Body of pancreas (tissue), 4 donors: ENCODE results near the gene OR6C68. TPM values are rescaled to one million over a fixed set of nuclear protein-coding genes. Genes with fewer than 3 reads are reported as not detected.

Experiments used
- ATAC-seq: fragments of 150-250 bp; one replicate; pipeline ENCODE4 v1.9.1; 2016
- DNase-seq, 4 donors: peaks; one replicate each; pipeline ENCODE4 v3.0.0-alpha.2; 2019
- H3K27ac ChIP-seq, 4 donors: fragments of 200-600 bp; sonication (generic); 1 replicate in 3 of 4; 2 replicates in 1 of 4; pipeline versions ENCODE4 v1.5.1 to v1.6.1; 2016 to 2019; ENCODE audit warnings: mild to moderate bottlenecking in 1 of 4, mixed read lengths in 1 of 4, moderate library complexity in 1 of 4
- H3K27me3 ChIP-seq, 2 donors: fragments of 200-600 bp; sonication (generic); one replicate each; pipeline ENCODE4 v1.6.0; 2016; ENCODE audit warnings: mild to moderate bottlenecking in 1 of 2
- H3K36me3 ChIP-seq, 2 donors: fragments of 200-600 bp; sonication (generic); replicated peaks in 1 of 2; 2 replicates each; pipeline ENCODE4 v1.5.1; 2016; ENCODE audit warnings: low read depth in 2 of 2; ENCODE audit not compliant: insufficient read depth in 1 of 2
- H3K4me1 ChIP-seq: fragments of 200-600 bp; sonication (generic); one replicate; pipeline ENCODE4 v1.6.0; 2016
- H3K4me3 ChIP-seq, 2 donors: fragments of 200-600 bp; sonication (generic); 1 replicate in 1 of 2; 2 replicates in 1 of 2; pipeline ENCODE4 v1.5.1; 2016 to 2019
- H3K9me3 ChIP-seq, 3 donors: fragments of 200-600 bp; sonication (generic); 1 replicate in 2 of 3; 2 replicates in 1 of 3; pipeline ENCODE4 v1.5.1; 2016
- POLR2A ChIP-seq, 3 donors: fragments of 450-650 bp; IDR thresholded peaks; one replicate each; pipeline ENCODE4 v1.6.1; 2016; ENCODE audit warnings: antibody characterized with exemption in 3 of 3, mild to moderate bottlenecking in 2 of 3
- intact Hi-C: fragments of 100-400 bp; cut with DNase I; formaldehyde crosslinking; loops from one replicate; pipeline ENCODE4 v1.15.1; 2023
- total RNA-seq, 2 donors: library from RNA; depleted of rRNA; stranded (reverse); fragments of >200 nt; gene quantifications; one replicate each; pipeline ENCODE4 v1.1.0, GENCODE V29; 2016
- TF ChIP-seq, protein P1 (sequence below), 7 experiments: fragments of 450-650 bp in 4 of 7; fragments of 200-600 bp in 3 of 7; sonication (generic) in 3 of 7; IDR thresholded peaks; one replicate each; pipeline ENCODE4 v1.5.1; 2016 to 2019; ENCODE audit warnings: antibody characterized with exemption in 7 of 7

Gene OR6C68
- total RNA-seq, 2 donors from 2014 or later = not detected

DNA sequence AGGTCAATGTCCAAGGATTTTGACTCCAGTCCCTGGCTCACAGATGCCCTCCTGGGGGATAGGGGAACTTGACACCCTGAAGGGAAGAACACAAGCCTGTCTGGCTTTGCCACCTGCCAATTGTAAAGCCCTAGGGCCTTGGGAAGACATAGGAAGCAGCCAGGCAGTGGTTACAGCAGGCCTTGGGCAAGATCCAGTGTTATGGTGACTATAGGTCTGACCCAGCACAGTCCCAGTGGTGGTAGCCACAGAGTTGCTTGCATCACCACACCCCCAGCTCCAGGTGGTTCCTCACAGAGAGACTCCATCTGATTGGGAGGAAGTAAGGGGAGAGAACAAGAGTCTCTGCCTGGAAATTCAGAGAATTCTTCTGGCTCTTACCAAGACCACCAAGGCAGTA, 24.2 kb downstream of the OR6C68 start:
- Histone ChIP-seq H3K4me3 (no peak overlapping the region), H3K36me3 (no peaks in the 10 kb centered on the region), H3K27me3 (no peaks in the 10 kb centered on the region), H3K4me1 (no peaks in the 10 kb centered on the region), H3K9me3 (no peaks in the 10 kb centered on the region), H3K27ac (no peak overlapping the region)
- ATAC-seq = no peak
- DNase-seq = no peak
- intact Hi-C loops = no loop called here
- no peak for TF ChIP-seq POLR2A (IDR thresholded peaks at IDR 0.05)
- TF ChIP-seq, protein P1, sequence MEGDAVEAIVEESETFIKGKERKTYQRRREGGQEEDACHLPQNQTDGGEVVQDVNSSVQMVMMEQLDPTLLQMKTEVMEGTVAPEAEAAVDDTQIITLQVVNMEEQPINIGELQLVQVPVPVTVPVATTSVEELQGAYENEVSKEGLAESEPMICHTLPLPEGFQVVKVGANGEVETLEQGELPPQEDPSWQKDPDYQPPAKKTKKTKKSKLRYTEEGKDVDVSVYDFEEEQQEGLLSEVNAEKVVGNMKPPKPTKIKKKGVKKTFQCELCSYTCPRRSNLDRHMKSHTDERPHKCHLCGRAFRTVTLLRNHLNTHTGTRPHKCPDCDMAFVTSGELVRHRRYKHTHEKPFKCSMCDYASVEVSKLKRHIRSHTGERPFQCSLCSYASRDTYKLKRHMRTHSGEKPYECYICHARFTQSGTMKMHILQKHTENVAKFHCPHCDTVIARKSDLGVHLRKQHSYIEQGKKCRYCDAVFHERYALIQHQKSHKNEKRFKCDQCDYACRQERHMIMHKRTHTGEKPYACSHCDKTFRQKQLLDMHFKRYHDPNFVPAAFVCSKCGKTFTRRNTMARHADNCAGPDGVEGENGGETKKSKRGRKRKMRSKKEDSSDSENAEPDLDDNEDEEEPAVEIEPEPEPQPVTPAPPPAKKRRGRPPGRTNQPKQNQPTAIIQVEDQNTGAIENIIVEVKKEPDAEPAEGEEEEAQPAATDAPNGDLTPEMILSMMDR (IDR thresholded peaks at IDR 0.05) = no peak

Other genes starting within 250 kb of the OR6C68 start
- gene OR6C74, start 247.8 kb upstream of the OR6C68 start, total RNA-seq = not detected
- gene OR6C6, start 195.8 kb upstream of the OR6C68 start, total RNA-seq = not detected
- gene OR6C1, start 178.0 kb upstream of the OR6C68 start, total RNA-seq = not detected
- not detected for gene OR6C3, start 161.6 kb upstream of the OR6C68 start, total RNA-seq
- not detected for gene OR6C75, start 129.4 kb upstream of the OR6C68 start, total RNA-seq
- not detected for gene OR6C65, start 91.8 kb upstream of the OR6C68 start, total RNA-seq
- gene OR6C76, start 66.1 kb upstream of the OR6C68 start, total RNA-seq = not detected
- not detected for gene OR6C2, start 48.3 kb upstream of the OR6C68 start, total RNA-seq
- gene OR6C70, start 22.2 kb upstream of the OR6C68 start, total RNA-seq = not detected
- not detected for gene OR6C4, start 57.2 kb downstream of the OR6C68 start, total RNA-seq
- gene OR2AP1, start 80.1 kb downstream of the OR6C68 start, total RNA-seq = not detected
- gene OR10P1, start 144.5 kb downstream of the OR6C68 start, total RNA-seq = not detected
- gene ITGA7, start 215.5 kb downstream of the OR6C68 start, total RNA-seq = 10 to 100 TPM; 11.4 to 52.1 TPM
- 100 to 1,000 TPM in 1 of 2 donors, 10 to 100 TPM in 1; 86.1 to 105 TPM for gene BLOC1S1, start 223.7 kb downstream of the OR6C68 start, total RNA-seq
- 10 to 100 TPM in 1 of 2 donors, 1 to 10 TPM in 1; 4.2 to 20.4 TPM for gene RDH5, start 228.0 kb downstream of the OR6C68 start, total RNA-seq
- 100 to 1,000 TPM; 341 to 511 TPM for gene CD63, start 236.6 kb downstream of the OR6C68 start, total RNA-seq